A549 (cell line): ENCODE data around the gene PKNOX1.

Experiments used
- MAFK ChIP-seq: fragments of 450-650 bp; IDR thresholded peaks from 2 replicates; pipeline ENCODE4 v1.6.1; 2014; ENCODE audit not compliant: partially characterized antibody
- TF ChIP-seq, protein P1 (sequence below): fragments of >200 bp; sonication (Bioruptor Twin); formaldehyde crosslinking; IDR thresholded peaks from 3 replicates; pipeline ENCODE4 v1.5.1; 2016

DNA sequence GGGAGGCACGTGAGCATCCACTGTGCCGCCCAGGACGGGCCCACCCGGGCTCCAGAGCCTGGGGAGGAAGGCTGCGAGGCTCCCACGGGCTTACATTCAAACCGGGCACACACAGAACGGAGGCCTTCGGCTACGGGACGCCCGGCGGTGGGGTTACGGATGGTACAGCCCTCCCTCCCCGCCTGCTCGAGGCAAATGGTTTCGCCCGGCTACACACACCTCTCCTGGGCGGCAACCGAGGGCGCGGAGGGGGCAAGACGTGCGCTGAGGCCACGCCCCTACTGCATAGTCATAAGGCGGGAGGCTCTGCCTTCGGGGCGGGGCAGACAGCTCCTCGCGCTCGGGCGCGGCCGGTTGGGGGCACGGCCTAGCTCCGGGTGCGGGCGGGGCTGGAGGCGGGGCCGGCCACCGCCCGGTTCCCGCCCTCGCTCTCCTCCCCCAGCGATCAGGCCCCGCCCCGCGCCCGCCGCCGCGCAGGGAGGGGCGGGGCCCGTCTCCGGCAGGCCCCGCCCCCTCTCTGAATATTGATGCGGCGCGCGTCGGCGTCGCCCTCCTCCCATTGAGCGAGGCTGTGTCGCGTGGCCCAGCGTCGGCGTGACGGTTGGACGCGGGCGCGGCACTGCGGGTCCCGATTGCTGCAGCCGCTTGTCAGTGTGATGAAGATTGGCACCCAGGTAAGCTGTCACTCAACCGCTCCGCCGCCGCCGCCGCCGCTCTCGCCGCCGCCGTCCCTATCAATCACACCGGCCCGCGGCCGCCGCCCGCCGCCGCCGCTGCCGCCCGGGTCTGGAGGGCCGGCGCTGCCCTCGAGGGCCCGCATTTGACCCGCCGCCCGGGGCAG lies at the start of gene PKNOX1:
- TF ChIP-seq, protein P1, sequence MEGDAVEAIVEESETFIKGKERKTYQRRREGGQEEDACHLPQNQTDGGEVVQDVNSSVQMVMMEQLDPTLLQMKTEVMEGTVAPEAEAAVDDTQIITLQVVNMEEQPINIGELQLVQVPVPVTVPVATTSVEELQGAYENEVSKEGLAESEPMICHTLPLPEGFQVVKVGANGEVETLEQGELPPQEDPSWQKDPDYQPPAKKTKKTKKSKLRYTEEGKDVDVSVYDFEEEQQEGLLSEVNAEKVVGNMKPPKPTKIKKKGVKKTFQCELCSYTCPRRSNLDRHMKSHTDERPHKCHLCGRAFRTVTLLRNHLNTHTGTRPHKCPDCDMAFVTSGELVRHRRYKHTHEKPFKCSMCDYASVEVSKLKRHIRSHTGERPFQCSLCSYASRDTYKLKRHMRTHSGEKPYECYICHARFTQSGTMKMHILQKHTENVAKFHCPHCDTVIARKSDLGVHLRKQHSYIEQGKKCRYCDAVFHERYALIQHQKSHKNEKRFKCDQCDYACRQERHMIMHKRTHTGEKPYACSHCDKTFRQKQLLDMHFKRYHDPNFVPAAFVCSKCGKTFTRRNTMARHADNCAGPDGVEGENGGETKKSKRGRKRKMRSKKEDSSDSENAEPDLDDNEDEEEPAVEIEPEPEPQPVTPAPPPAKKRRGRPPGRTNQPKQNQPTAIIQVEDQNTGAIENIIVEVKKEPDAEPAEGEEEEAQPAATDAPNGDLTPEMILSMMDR = no peak
- TF ChIP-seq MAFK = no peak
